Measurements from ENCODE around the gene ICAM2. TPM values are rescaled to one million over a fixed set of nuclear protein-coding genes. Genes with fewer than 3 reads are reported as not detected.

The ICAM2 gene
- total and polyA plus RNA-seq, 2 donors (not counting 3 experiments of a cell fraction or from before 2014, with no cell fraction given), result 586 to 2,377 TPM

DNA sequence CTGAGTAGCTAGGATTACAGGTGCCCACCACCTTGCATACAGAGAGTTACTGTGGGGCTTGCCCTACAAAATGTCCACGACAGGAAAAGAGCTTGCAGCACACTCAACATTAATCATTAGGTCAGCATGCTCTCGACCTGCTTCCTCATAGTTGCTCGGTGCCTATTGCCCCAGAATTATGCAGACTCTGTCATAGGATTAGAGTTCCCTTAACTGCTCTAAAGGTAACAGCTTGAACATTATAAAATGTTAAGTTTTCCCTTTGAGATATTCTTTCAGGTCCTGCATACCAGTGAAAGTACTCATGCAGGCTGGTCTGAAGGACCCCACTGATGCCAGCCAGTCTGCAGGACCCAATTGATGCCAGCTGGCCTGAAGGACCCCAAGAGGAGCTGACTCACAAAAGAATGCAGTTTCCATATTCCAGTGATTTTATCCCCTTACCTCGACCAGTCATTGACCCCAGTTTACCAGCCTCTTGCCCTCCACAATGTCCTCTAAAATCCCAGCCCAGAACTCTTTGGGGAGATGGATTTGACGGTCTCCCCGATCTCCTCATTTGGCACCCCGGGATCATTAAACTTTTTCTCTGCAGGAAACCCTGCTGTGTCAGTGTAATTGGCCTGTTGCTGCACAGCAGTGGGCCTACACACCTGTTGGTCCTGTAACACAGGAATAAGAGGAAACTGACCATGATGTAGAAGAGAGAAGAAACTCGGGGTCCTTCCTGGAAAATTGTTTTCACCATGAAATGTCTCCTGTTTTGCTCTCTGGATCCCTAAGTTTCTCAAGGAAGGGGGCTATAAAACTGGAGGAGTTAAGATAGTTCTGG, 10.6 kb downstream of the ICAM2 start:
- Histone ChIP-seq H3K9ac (replicated peaks; ENCODE audit: extremely low read depth, insufficient read depth, low read length) (peak overlapping the region; percentile 19), H4K20me1 (replicated peaks; ENCODE audit: control insufficient read depth, extremely low read depth, insufficient read depth, low read length) (no peaks in the 10 kb centered on the region), H3K36me3 (ENCODE audit: control insufficient read depth in 2 of 2, extremely low read depth in 1 of 2, insufficient read depth in 2 of 2, low read length in 2 of 2) (peaks cover 4 to 7% of the 10 kb centered on the region in 2 experiments), H2AFZ (ENCODE audit: low read depth, low read length) (no peak overlapping the region), H3K4me2 (ENCODE audit: insufficient read depth, low read length) (peak overlapping the region; percentile 28), H3K9me1 (replicated peaks; ENCODE audit: control insufficient read depth, extremely low read depth, insufficient read depth, low read length) (no peaks in the 10 kb centered on the region), H3K79me2 (ENCODE audit: control insufficient read depth, insufficient read depth, low read length) (peaks cover 64% of the 10 kb centered on the region), H3K27ac (ENCODE audit: insufficient read depth, low read depth, low read length) (peak overlapping the region; percentile 91), H3K4me1 (ENCODE audit: control insufficient read depth, extremely low read depth, insufficient read depth, low read length) (peaks cover 51% of the 10 kb centered on the region), H3K9me3 (replicated peaks; ENCODE audit: control insufficient read depth, insufficient read depth, low read length) (no peaks in the 10 kb centered on the region), H3K4me3 (replicated peaks in 1 of 3; ENCODE audit: insufficient read depth in 1 of 3, low read depth in 1 of 3, low read length in 3 of 3) (no peak overlapping the region), H3K27me3 (ENCODE audit: control insufficient read depth in 2 of 2, insufficient read depth in 2 of 2, low read length in 2 of 2) (no peaks in the 10 kb centered on the region)
- dilution Hi-C loops (cut with MboI; ENCODE audit: extremely low pct_ligation_motif_present, low sequenced_read_pairs), result no loop called here
- POLR2A ChIA-PET, result interaction anchor here (0.5 to 1.4 kb wide), 3 partner anchors 8 to 496 kb away, joined by 3 to 5 read pairs (median 3); partner anchors contain the start of genes DDX5 and ICAM2
- intact Hi-C loops (cut with micrococcal nuclease), result no loop called here
- BruUV-seq (replicated peaks), result no TSS peak
- CTCF ChIA-PET, result interaction anchor here (0.7 to 1.4 kb wide), 7 partner anchors 13 to 124 kb away, joined by 3 to 12 read pairs (median 3); no protein-coding TSS in a partner anchor
- peak; percentile 58 for FAIRE-seq
- TF ChIP-seq, protein P1, sequence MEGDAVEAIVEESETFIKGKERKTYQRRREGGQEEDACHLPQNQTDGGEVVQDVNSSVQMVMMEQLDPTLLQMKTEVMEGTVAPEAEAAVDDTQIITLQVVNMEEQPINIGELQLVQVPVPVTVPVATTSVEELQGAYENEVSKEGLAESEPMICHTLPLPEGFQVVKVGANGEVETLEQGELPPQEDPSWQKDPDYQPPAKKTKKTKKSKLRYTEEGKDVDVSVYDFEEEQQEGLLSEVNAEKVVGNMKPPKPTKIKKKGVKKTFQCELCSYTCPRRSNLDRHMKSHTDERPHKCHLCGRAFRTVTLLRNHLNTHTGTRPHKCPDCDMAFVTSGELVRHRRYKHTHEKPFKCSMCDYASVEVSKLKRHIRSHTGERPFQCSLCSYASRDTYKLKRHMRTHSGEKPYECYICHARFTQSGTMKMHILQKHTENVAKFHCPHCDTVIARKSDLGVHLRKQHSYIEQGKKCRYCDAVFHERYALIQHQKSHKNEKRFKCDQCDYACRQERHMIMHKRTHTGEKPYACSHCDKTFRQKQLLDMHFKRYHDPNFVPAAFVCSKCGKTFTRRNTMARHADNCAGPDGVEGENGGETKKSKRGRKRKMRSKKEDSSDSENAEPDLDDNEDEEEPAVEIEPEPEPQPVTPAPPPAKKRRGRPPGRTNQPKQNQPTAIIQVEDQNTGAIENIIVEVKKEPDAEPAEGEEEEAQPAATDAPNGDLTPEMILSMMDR (IDR thresholded peaks at IDR 0.05; ENCODE audit: extremely low read depth in 1 of 2, insufficient read depth in 1 of 2, low read depth in 1 of 2, low read length in 2 of 2), result no peak
- TF ChIP-seq FOS (IDR thresholded peaks at IDR 0.05; ENCODE audit: borderline replicate concordance, insufficient read depth, low read length), result peak; percentile 81
- peak; percentile 40 for TF ChIP-seq POLR2AphosphoS5 (IDR thresholded peaks at IDR 0.05; ENCODE audit: insufficient read depth, low read depth, low read length)
- peak; percentile 52 for TF ChIP-seq GATA2 (IDR thresholded peaks at IDR 0.05; ENCODE audit: insufficient read depth, insufficient read length, low read depth, low read length)
- peak; percentile 61 for DNase-seq (ENCODE audit: low read depth, low spot score)
